PC-9 (cell line): ENCODE results near the gene FGD6. TPM values are rescaled to one million over a fixed set of nuclear protein-coding genes. Genes with fewer than 3 reads are reported as not detected.

Source experiments
- BruUV-seq: library from RNA; stranded (reverse); fragments of 400-500 nt; replicated peaks from 2 replicates; lab custom pipeline; 2021; lab: Mats Ljungman, UMichigan
- CTCF ChIA-PET: fragments of 300-600 bp; sonication (Branson Sonifier 250); formaldehyde crosslinking; loops from one replicate; lab custom pipeline; 2022; ENCODE audit warnings: antibody characterized with exemption; lab: Charles Lee
- POLR2A ChIA-PET: fragments of 300-600 bp; sonication (Branson Sonifier 250); formaldehyde crosslinking; loops from one replicate; lab custom pipeline; 2022; ENCODE audit warnings: antibody characterized with exemption; ENCODE audit not compliant: unreplicated experiment; lab: Charles Lee
- DNase-seq, 2 experiments: peaks; one replicate each; pipeline versions ENCODE4 v3.0.0 to v3.0.0-alpha.2; 2015 to 2022; ENCODE audit warnings: mixed read lengths in 1 of 2
- H2AFZ ChIP-seq: fragments of 200-600 bp; sonication (generic); 2 replicates; pipeline ENCODE4 v1.8.1; 2017; ENCODE audit warnings: antibody characterized with exemption
- H3F3A ChIP-seq: fragments of 200-600 bp; sonication (generic); 2 replicates; pipeline ENCODE4 v1.8.1; 2017; ENCODE audit warnings: antibody characterized with exemption, mild to moderate bottlenecking, low read depth; ENCODE audit not compliant: insufficient read depth
- H3K27ac ChIP-seq: fragments of 200-600 bp; sonication (generic); 2 replicates; pipeline ENCODE4 v1.6.1; 2016; ENCODE audit warnings: mixed run types
- H3K27me3 ChIP-seq: fragments of 200-600 bp; sonication (generic); 2 replicates; pipeline ENCODE4 v1.6.1; 2016; ENCODE audit warnings: low read depth, mixed run types; ENCODE audit not compliant: insufficient read depth
- H3K36me3 ChIP-seq: fragments of 200-600 bp; sonication (generic); 2 replicates; pipeline ENCODE4 v1.6.1; 2016; ENCODE audit warnings: low read depth, mixed run types
- H3K4me1 ChIP-seq: fragments of 200-600 bp; sonication (generic); replicated peaks from 2 replicates; pipeline ENCODE4 v1.6.1; 2016; ENCODE audit warnings: mixed run types; ENCODE audit not compliant: insufficient read depth
- H3K4me2 ChIP-seq: fragments of 200-600 bp; sonication (generic); 2 replicates; pipeline ENCODE4 v1.6.1; 2017; ENCODE audit warnings: mixed run types
- H3K4me3 ChIP-seq: fragments of 200-600 bp; sonication (generic); 2 replicates; pipeline ENCODE4 v1.6.1; 2016; ENCODE audit warnings: mixed run types
- H3K79me2 ChIP-seq: fragments of 200-600 bp; sonication (generic); 2 replicates; pipeline ENCODE4 v1.6.1; 2017; ENCODE audit warnings: low read depth, mixed run types
- H3K9me2 ChIP-seq: fragments of 200-600 bp; sonication (generic); 2 replicates; pipeline ENCODE4 v1.8.1; 2017; ENCODE audit warnings: mild to moderate bottlenecking; ENCODE audit not compliant: insufficient read depth
- H3K9me3 ChIP-seq: fragments of 200-600 bp; sonication (generic); 2 replicates; pipeline ENCODE4 v1.8.1; 2016; ENCODE audit warnings: low read depth; ENCODE audit not compliant: insufficient read depth
- H4K20me1 ChIP-seq: fragments of 200-600 bp; sonication (generic); 2 replicates; pipeline ENCODE4 v1.8.1; 2017; ENCODE audit not compliant: insufficient read depth
- EZH2 ChIP-seq: fragments of 200-600 bp; sonication (generic); IDR thresholded peaks from 2 replicates; pipeline ENCODE4 v1.8.0; 2017; ENCODE audit warnings: antibody characterized with exemption, low read depth
- intact Hi-C: fragments of 100-400 bp; cut with micrococcal nuclease; formaldehyde crosslinking; loops from one replicate; pipeline ENCODE4 v1.10.0; 2022; ENCODE audit not compliant: unreplicated experiment
- total RNA-seq: library from RNA; stranded (reverse); gene quantifications from 2 replicates; pipeline ENCODE4 v1.2.3, GENCODE V29; 2021
- TF ChIP-seq, protein P1 (sequence below): fragments of 200-600 bp; sonication (generic); conservative IDR thresholded peaks from 2 replicates; pipeline ENCODE4 v1.6.1; 2017; ENCODE audit warnings: mixed run types, antibody characterized with exemption, mild to moderate bottlenecking, moderate library complexity

The FGD6 gene
- total RNA-seq, 1 experiment from 2014 or later, result 22.0 TPM

DNA sequence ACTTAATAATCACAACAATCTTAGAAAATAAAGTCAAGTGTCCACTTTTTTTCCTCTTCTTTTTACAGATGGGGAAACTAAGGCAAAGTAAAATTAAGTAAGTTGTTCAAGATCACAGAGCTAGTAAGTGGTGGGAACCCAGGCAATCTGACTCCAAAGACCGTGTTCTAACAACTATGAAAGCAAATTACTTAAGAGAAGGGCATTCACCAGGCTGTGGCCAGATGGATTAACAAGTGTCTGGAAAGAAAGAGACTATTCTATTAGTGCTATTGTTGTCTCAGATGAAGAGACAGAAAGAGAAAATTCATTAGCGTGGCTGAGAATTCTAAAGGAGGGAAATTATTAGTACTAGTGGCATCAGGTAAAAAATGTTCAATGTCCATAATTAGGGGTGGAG is 48.5 kb downstream of the FGD6 start:
- CTCF ChIA-PET, result no interaction called here
- DNase-seq, result no peak
- H4K20me1 ChIP-seq, result no peaks in the 10 kb centered on the region
- no peak overlapping the region for H3K4me2 ChIP-seq
- no peaks in the 10 kb centered on the region for H3K4me1 ChIP-seq
- no peaks in the 10 kb centered on the region for H3K79me2 ChIP-seq
- POLR2A ChIA-PET, result no interaction called here
- no peaks in the 10 kb centered on the region for H3K27me3 ChIP-seq
- H2AFZ ChIP-seq, result no peak overlapping the region
- H3K27ac ChIP-seq, result no peak overlapping the region
- H3K9me2 ChIP-seq, result no peaks in the 10 kb centered on the region
- H3K36me3 ChIP-seq, result no peaks in the 10 kb centered on the region
- BruUV-seq, result no TSS peak
- peaks cover 5% of the 10 kb centered on the region; the same call in 1 of the 2 replicates for H3F3A ChIP-seq
- no peak for TF ChIP-seq EZH2
- TF ChIP-seq, protein P1, sequence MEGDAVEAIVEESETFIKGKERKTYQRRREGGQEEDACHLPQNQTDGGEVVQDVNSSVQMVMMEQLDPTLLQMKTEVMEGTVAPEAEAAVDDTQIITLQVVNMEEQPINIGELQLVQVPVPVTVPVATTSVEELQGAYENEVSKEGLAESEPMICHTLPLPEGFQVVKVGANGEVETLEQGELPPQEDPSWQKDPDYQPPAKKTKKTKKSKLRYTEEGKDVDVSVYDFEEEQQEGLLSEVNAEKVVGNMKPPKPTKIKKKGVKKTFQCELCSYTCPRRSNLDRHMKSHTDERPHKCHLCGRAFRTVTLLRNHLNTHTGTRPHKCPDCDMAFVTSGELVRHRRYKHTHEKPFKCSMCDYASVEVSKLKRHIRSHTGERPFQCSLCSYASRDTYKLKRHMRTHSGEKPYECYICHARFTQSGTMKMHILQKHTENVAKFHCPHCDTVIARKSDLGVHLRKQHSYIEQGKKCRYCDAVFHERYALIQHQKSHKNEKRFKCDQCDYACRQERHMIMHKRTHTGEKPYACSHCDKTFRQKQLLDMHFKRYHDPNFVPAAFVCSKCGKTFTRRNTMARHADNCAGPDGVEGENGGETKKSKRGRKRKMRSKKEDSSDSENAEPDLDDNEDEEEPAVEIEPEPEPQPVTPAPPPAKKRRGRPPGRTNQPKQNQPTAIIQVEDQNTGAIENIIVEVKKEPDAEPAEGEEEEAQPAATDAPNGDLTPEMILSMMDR, result no peak
- no peaks in the 10 kb centered on the region for H3K9me3 ChIP-seq
- intact Hi-C loops, result no loop called here
- H3K4me3 ChIP-seq, result no peak overlapping the region

DNA sequence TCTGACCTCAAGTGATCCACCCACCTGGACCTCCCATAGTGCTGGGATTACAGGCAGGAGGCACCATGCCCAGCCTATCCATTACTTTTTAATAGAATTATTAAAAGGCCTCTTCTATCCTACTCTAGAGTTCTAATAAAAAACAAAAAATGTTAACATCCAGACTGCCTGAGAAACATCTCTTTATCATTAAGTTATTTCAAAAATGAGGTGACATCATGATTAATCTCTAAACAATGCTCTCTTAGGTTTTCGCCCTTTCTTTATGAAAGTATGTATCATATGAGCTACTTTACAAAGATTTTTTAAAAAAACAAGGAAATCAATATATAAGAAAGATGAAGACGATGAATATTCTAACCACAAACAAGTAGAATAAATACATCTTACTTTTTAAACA is 52.6 kb downstream of the FGD6 start:
- intact Hi-C loops, result no loop called here
- Histone ChIP-seq H3K4me1 (no peaks in the 10 kb centered on the region), H3K9me3 (no peaks in the 10 kb centered on the region), H3K27me3 (no peaks in the 10 kb centered on the region), H2AFZ (no peak overlapping the region), H4K20me1 (no peaks in the 10 kb centered on the region), H3K36me3 (no peaks in the 10 kb centered on the region), H3K79me2 (peaks cover 4% of the 10 kb centered on the region; the same call in 1 of the 2 replicates), H3K9me2 (no peaks in the 10 kb centered on the region), H3K27ac (no peak overlapping the region), H3K4me3 (no peak overlapping the region), H3K4me2 (no peak overlapping the region), H3F3A (no peaks in the 10 kb centered on the region; the same call in 1 of the 2 replicates)
- POLR2A ChIA-PET, result no interaction called here
- BruUV-seq, result no TSS peak
- CTCF ChIA-PET, result no interaction called here
- TF ChIP-seq, protein P1, result no peak
- no peak for TF ChIP-seq EZH2
- no peak for DNase-seq

DNA sequence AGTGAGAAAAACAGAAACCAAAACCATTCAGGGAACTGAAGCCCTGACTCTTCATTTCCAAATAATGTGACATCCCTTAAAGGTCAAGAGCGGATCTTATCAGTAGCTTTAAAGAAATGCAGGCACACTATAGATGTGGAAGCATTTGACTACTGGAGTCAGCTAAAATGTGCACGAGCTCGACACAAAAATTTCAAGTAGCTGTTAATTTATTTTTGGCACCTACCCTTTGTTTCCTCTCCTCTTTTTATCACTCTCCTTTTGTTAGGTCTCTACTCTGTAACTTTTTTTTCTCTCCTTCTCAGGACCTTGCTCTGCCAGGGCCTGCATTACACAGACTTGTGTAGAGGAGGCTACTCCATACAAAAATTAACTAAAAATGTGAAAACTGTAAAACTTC is 58.3 kb downstream of the FGD6 start:
- H4K20me1 ChIP-seq, result no peaks in the 10 kb centered on the region
- POLR2A ChIA-PET, result no interaction called here
- BruUV-seq, result no TSS peak
- H3K27ac ChIP-seq, result no peak overlapping the region
- no peaks in the 10 kb centered on the region for H3K27me3 ChIP-seq
- 0 out of 2 replicates have a peak, but pooled peaks cover 3% of the 10 kb centered on the region for H3K36me3 ChIP-seq
- no peak overlapping the region for H3K4me3 ChIP-seq
- H2AFZ ChIP-seq, result no peak overlapping the region
- peaks cover 4% of the 10 kb centered on the region; the same call in 1 of the 2 replicates for H3K79me2 ChIP-seq
- no peak for DNase-seq
- no peak overlapping the region for H3K4me2 ChIP-seq
- no peak for TF ChIP-seq EZH2
- TF ChIP-seq, protein P1, result no peak
- H3K4me1 ChIP-seq, result no peaks in the 10 kb centered on the region
- intact Hi-C loops, result no loop called here
- no peaks in the 10 kb centered on the region for H3F3A ChIP-seq
- no peaks in the 10 kb centered on the region for H3K9me3 ChIP-seq
- no peaks in the 10 kb centered on the region for H3K9me2 ChIP-seq
- CTCF ChIA-PET, result no interaction called here
